A172 (cell line): ENCODE measurements around the gene DOP1B. TPM values are rescaled to one million over a fixed set of nuclear protein-coding genes. Genes with fewer than 3 reads are reported as not detected.
"Not testable (repeated sequence)": the region's sequence is repeated elsewhere in the genome, so short reads cannot be mapped to it uniquely, and the experiment has no call there.

ENCODE experiments used
- DNase-seq: peaks from one replicate; pipeline ENCODE4 v3.0.0-alpha.2; 2015; ENCODE audit warnings: low spot score
- total RNA-seq: library from RNA; depleted of rRNA; stranded (reverse); fragments of >200 nt; shearing (Covaris generic); gene quantifications from 2 replicates; pipeline ENCODE4 v1.2.3, GENCODE V29; 2014

DOP1B gene
- total RNA-seq, 1 experiment from 2014 or later: 14.9 TPM

DNA sequence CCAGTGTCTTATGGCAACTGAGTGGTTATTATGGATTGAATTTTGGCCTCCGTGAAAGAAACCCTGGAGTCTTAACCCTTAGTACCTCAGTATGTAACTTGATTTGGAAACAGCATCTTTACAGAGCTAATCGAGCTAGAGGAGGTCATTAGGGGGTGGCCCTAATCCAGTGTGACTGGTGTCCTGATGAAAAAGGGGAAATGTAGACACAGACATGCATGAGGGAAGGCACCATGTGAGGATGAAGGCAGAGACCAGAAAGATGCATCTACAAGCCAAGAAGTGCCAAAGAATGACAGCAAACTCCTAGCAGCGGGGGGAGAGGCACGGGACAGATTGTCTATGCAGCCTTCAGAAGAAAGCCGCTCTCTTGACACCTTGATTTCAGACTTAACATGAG, 14.7 kb downstream of the DOP1B start:
- DNase-seq: no peak

DNA sequence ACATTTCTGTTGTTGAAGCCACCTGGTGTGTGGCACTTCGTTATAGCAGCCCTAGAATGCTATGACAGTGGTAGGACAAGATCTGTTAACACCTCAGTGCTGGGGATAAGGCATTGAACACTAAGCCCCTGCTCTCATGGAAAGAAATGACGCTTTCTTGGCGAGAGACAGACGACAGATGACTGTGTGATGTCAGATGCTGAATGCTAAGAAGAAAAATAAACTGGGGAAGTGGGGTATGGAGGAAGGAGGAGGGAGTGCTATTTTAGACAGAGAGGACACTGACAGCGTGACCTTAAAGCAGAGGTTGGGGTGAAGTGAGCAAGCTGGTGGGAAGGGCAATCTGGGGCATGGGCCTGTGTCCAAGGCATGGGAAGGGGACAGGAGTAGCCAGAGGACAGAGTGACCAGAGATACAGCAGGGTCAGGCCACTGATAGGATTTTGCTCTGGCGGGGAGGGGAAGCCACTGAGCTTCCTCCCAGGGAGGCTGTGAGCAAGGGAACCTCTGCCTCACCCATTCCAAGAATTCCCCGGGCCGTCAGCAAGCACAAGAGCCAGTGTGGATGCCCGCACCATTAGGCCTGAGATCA, 15.2 kb downstream of the DOP1B start:
- DNase-seq: no peak

DNA sequence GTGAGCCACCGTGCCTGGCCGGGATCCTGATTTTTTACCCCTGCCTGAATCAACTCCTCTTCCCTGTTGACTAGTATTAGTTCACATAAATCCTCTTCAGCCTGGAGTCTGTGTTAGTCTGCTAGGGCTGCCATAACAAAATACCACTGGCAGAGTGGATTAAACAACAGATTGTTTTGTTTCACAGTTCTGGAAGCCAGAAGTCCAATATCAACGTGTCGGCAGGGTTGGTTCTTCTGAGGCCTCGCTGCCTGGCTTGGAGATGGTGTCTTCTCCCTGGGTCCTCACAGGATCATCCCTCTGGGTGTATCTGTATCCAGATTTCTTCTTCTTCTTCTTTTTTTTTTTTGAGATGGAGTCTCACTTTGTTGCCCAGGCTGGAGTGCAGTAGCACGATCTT, 18.2 kb downstream of the DOP1B start:
- DNase-seq: no peak

- DNase-seq: no peak
These were observed 19.3 kb downstream of the DOP1B start for GRCh38 chr21:36175771-36176565.

DNA sequence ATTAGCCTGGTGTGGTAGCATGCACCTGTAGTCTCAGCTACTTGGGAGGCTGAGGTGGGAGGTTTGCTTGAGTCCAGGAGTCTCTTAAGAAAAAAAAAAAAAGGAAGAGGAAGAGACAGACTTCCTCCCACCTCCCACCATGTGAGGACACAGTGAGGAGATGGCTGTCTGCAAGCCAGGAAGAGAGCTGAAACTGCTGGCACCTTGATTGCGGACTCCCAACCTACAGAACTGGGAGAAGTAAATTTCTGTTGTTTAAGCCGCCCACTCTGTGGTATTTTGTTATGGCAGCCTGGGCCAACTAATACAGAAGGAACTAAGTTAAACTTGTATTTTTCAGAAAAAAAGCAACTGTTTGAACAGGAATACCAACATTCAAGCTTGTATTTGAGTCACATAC, 21.7 kb downstream of the DOP1B start:
- no peak for DNase-seq

DNA sequence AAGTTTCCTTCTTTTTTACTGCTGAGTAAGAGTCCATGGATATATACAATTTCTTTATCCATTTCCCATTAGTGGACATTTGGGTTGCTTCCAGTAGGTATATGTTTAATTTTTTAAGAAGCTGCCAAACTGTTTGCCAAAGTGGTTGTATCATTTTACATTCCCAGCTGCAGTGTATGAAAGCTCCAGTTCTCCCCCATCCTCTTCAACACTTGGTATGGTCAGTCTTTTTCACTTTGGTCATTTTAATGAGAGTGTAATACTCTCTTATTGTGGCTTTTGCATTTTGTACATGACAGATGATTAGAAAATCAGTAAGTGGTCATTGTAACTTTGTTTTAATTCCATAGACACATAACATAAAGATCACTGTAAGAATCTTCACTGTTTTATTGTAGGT, 22.5 kb downstream of the DOP1B start:
- DNase-seq: no peak

DNA sequence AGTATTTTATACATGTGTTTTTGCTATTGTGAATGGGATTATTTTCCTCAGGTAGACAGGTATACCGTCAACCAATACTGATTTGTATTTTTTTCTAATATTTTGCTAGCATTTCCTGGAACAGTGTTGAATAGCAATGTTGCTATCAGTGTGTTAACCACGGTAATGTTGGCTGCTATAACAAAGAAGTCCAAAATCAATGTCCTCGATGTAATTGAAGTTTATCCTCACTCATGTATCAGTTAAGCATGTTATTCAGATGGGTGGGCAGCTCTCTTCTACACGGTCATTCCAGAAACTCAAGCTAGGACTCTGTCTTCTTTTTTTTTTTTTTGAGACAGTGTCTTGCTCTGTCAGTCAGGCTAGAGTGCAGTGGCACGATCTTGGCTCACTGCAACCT, 24.3 kb downstream of the DOP1B start:
- no peak for DNase-seq

DNA sequence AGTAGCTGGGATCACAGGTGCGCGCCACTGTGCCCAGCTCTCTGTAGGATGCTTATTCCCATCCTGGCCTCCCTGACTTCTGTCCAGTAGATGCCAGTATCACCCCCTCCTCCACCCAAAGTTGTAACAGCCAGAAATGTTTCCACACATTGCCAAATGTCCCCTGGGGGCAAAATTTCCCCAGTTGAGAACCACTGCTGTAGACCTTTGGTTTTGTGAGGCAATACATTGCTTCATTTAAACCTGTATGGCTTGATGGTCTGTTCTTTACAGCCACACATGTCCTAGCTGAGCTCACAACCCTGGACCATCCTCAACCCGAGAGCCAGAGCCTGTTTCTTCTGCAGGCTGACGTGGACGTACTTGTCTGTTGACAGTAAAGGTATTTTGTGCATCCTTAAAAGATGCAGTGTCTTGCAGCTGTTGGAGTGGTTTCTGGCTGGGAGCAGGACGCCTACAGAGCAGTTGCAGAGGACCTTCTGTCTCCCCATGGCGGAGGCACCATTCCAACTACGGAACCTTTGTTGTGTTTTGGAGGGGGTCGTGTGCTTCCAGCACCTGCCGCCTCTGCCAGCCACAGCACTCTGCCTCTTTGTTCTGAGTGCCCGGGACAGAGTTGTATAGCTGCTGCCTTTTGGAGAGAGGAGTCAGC, 26.6 kb downstream of the DOP1B start:
- no peak for DNase-seq

DNA sequence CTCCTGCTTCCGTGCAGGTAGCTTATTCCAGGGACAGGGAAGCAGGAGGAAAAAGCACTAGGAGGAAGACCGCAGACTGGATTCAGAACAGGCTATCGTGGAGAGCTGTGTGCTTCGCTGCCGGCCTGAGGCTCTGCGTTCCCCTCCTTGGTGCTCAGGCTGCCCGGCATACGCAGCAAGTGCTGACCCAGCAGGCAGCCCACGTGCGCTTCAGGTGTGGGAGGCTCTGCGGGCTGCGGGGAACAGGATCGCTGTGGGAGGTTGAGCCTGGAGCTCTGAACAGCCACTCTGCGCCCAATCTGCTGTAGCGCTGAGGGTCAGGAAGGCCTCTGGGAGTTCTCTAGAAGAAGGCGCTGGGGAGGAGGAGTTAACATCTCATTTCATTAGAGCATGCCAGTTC, 27.9 kb downstream of the DOP1B start:
- DNase-seq: no peak

- DNase-seq: no peak
These were observed 28.9 kb downstream of the DOP1B start for GRCh38 chr21:36185523-36185922.

GRCh38 chr21:36186081-36186480, 29.5 kb downstream of the DOP1B start:
- DNase-seq: no peak

DNA sequence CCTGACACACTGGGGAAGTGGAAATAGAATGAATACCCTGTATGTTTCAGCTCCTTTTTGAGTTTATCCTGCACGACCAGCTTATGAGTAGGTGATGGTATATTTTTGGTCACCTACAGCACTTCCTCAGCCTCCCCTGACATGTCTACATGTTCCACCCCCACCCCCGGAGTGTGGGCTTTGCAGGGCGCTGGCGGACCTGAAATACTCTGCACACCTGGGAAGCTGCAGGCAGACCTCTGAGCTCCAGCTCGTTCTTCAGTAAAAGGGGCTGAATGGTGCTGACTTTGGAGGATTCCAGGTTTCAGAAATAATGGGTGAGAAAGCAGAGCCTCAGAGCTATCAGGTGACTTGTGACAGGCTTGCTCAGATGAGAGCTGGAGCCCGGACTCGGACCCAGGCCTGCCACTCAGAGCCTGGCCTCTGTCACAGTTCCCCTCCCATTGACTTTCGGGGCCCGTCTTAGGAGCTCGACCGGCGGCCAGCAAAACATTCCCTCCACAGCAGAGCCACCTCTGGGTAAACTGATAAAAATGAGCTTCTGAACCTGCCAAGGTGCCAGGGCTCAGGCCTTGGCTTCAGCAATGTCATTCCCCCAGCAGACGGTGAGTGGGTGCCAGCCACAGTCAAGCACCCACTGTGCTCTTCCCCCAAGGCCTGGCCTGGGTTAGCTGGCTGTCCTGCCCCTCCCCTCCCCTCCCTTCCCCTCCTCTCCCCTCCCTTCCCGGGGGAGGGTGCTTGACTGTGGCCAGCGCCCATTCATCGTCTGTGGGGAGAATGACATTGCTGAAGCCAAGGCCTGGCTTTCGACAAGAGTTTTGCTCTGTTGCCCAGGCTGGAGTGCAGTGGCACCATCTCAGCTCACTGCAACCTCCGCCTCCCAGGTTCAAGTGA, 30.1 kb downstream of the DOP1B start:
- DNase-seq: no peak

GRCh38 chr21:36188081-36188681, 31.6 kb downstream of the DOP1B start:
- no peak for DNase-seq

DNA sequence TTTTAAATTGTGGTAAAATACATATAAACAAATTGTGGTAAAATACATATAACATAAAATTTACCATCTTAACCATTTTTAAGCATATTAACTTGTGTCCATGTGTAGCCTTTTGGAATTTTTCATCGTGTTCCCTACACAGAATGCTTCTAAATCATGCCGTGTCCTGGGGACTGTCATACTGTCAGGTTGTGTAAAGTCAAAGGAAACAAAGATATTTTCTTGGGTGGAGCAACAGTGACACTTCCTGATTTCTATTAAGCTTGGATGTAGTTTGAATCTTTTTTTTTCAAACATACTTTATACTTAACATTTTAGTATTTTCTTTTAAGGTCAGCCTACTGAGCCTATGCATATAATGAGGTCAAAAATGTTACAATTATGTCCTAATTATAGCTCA, 32.3 kb downstream of the DOP1B start:
- no peak for DNase-seq

GRCh38 chr21:36190736-36191135, 34.1 kb downstream of the DOP1B start:
- no peak for DNase-seq

DNA sequence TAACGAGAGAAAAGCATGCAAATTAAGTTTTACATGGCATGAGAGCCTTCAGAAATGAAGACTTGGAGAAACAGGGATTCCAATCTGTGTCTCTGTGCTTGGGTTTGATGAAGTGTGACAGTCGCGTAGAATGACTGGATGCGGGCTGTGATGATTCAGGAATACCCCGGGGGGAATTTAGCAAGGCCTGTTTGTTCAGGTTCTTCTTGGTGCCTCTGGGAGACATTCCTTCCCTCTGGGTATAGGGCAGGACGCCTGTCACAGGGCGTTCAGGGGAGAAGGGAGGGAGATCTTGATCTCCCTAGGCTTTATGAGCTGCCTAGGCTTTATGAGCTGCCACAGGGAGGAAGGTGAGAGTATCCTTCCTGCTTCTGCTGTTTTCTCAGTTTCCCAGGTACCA, 36.6 kb downstream of the DOP1B start:
- DNase-seq: peak; percentile 53

GRCh38 chr21:36194024-36194423, 37.4 kb downstream of the DOP1B start:
- DNase-seq: no peak

DNA sequence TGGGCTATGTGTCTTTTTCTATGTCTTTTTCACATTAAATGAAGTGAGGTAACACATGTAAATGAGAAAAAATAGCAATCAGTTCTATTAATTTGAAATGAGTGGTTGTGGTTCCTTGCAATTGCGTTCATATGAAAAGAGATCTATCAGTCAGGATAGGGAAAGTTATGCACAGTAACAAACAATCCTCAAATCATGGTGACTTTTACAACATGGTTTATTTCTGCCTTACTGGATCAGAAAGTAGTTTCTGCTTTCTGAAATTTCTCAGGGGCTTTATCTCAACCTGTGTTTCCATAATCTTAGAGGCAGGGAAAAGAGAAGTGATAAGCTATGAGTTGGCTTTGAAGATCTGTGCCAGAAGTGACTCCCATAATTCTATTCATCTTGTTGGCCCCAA, 39.0 kb downstream of the DOP1B start:
- no peak for DNase-seq

GRCh38 chr21:36199021-36199420, 42.4 kb downstream of the DOP1B start:
- no peak for DNase-seq

DNA sequence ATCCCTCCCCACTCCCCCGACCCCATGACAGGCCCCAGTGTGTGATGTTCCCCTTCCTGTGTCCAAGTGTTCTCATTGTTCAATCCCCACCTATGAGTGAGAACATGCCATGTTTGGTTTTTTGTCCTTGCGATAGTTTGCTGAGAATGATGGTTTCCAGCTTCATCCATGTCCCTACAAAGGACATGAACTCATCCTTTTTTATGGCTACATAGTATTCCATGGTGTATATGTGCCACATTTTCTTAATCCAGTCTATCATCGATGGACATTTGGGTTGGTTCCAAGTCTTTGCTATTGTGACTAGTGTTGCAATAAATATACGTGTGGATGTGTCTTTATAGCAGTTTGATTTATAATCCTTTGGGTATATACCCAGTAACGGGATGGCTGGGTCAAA, 43.0 kb downstream of the DOP1B start:
- DNase-seq: not testable (repeated sequence)

- no peak for DNase-seq
These were observed 43.5 kb downstream of the DOP1B start for GRCh38 chr21:36200081-36200561.
